ENCODE data around the gene ANK2. TPM values are rescaled to one million over a fixed set of nuclear protein-coding genes. Genes with fewer than 3 reads are reported as not detected.

ANK2 gene
- total RNA-seq, 1 donor from 2014 or later, result 121 TPM

GRCh38 chr4:113330200-113330599 lies 280.7 kb downstream of the ANK2 start:
- H3K4me3 Mint-ChIP-seq, result no peak overlapping the region

GRCh38 chr4:113331811-113332210 lies 282.4 kb downstream of the ANK2 start:
- TF ChIP-seq EZH2 (IDR thresholded peaks at IDR 0.05), result no peak
- no peak for TF ChIP-seq EZH2phosphoT487 (IDR thresholded peaks at IDR 0.05)
- TF ChIP-seq CTCF (IDR thresholded peaks at IDR 0.05), result no peak
- H3K27ac Mint-ChIP-seq, result no peak overlapping the region
- peaks cover 9% of the 10 kb centered on the region for H3K36me3 ChIP-seq

More at GRCh38 chr4:113330200-113330599, 280.7 kb downstream of the ANK2 start:
- Histone ChIP-seq H3K79me2 (ENCODE audit: low read depth) (no peaks in the 10 kb centered on the region), H2AFZ (replicated peaks) (no peak overlapping the region), H3K27me3 (no peaks in the 10 kb centered on the region), H3K36me3 (peaks cover 9% of the 10 kb centered on the region), H4K20me1 (ENCODE audit: low read depth) (peaks cover 3% of the 10 kb centered on the region), H3K27ac (no peak overlapping the region), H3K9ac (no peak overlapping the region), H3K4me2 (no peak overlapping the region), H3K4me1 (peaks cover 7% of the 10 kb centered on the region), H3K4me3 (no peak overlapping the region), H3F3A (ENCODE audit: low read depth) (no peaks in the 10 kb centered on the region), H3K9me3 (ENCODE audit: low read depth) (no peaks in the 10 kb centered on the region)
- no peaks in the 10 kb centered on the region for H3K9me3 Mint-ChIP-seq
- TF ChIP-seq EZH2 (IDR thresholded peaks at IDR 0.05), result no peak
- no peak overlapping the region for H3K27ac Mint-ChIP-seq
- DNase-seq (ENCODE audit: low spot score), result no peak
- H3K36me3 Mint-ChIP-seq, result peaks cover 4% of the 10 kb centered on the region
- no peaks in the 10 kb centered on the region for H3K4me1 Mint-ChIP-seq
- peaks cover 4% of the 10 kb centered on the region for H3K27me3 Mint-ChIP-seq (ENCODE audit: insufficient read depth, low read depth)

GRCh38 chr4:113332701-113333100 lies 283.2 kb downstream of the ANK2 start:
- TF ChIP-seq EZH2 (IDR thresholded peaks at IDR 0.05) (no peak), EZH2phosphoT487 (IDR thresholded peaks at IDR 0.05) (no peak), CTCF (IDR thresholded peaks at IDR 0.05) (no peak)
- H4K20me1 ChIP-seq (ENCODE audit: low read depth), result peaks cover 3% of the 10 kb centered on the region
- DNase-seq (ENCODE audit: low spot score), result no peak
- no peak overlapping the region for H3K4me3 ChIP-seq
- H3K9me3 Mint-ChIP-seq, result no peaks in the 10 kb centered on the region
- no peak overlapping the region for H3K4me3 Mint-ChIP-seq
- H3K27ac ChIP-seq, result no peak overlapping the region
- H3K4me2 ChIP-seq, result no peak overlapping the region
- no peaks in the 10 kb centered on the region for H3K79me2 ChIP-seq (ENCODE audit: low read depth)
- peaks cover 9% of the 10 kb centered on the region for H3K36me3 ChIP-seq
- no peaks in the 10 kb centered on the region for H3K27me3 ChIP-seq
- H3K4me1 ChIP-seq, result peaks cover 7% of the 10 kb centered on the region
- H3K27me3 Mint-ChIP-seq (ENCODE audit: insufficient read depth, low read depth), result peaks cover 2% of the 10 kb centered on the region
- no peaks in the 10 kb centered on the region for H3K4me1 Mint-ChIP-seq
- H3K36me3 Mint-ChIP-seq, result peaks cover 12% of the 10 kb centered on the region
- H3K9ac ChIP-seq, result no peak overlapping the region
- H3K27ac Mint-ChIP-seq, result no peak overlapping the region
- H3F3A ChIP-seq (ENCODE audit: low read depth), result no peaks in the 10 kb centered on the region
- no peak overlapping the region for H2AFZ ChIP-seq (replicated peaks)
- no peaks in the 10 kb centered on the region for H3K9me3 ChIP-seq (ENCODE audit: low read depth)

More at GRCh38 chr4:113331811-113332210, 282.4 kb downstream of the ANK2 start:
- H3K27me3 Mint-ChIP-seq (ENCODE audit: insufficient read depth, low read depth), result peaks cover 2% of the 10 kb centered on the region
- no peak overlapping the region for H3K4me3 Mint-ChIP-seq
- Histone ChIP-seq H3K4me2 (no peak overlapping the region), H3K27me3 (no peaks in the 10 kb centered on the region), H2AFZ (replicated peaks) (no peak overlapping the region), H3K9ac (no peak overlapping the region), H3K27ac (no peak overlapping the region), H3K4me3 (no peak overlapping the region), H3F3A (ENCODE audit: low read depth) (no peaks in the 10 kb centered on the region), H4K20me1 (ENCODE audit: low read depth) (peaks cover 3% of the 10 kb centered on the region), H3K79me2 (ENCODE audit: low read depth) (no peaks in the 10 kb centered on the region), H3K9me3 (ENCODE audit: low read depth) (no peaks in the 10 kb centered on the region), H3K4me1 (peaks cover 7% of the 10 kb centered on the region)
- no peaks in the 10 kb centered on the region for H3K9me3 Mint-ChIP-seq
- peaks cover 8% of the 10 kb centered on the region for H3K36me3 Mint-ChIP-seq
- H3K4me1 Mint-ChIP-seq, result no peaks in the 10 kb centered on the region
- no peak for DNase-seq (ENCODE audit: low spot score)

GRCh38 chr4:113335746-113336145 lies 286.3 kb downstream of the ANK2 start:
- peaks cover 12% of the 10 kb centered on the region for H3K4me1 Mint-ChIP-seq
- no peak overlapping the region for H3K4me2 ChIP-seq
- peaks cover 3% of the 10 kb centered on the region for H4K20me1 ChIP-seq (ENCODE audit: low read depth)
- H3K27me3 ChIP-seq, result no peaks in the 10 kb centered on the region
- H3K4me3 ChIP-seq, result no peak overlapping the region
- H2AFZ ChIP-seq (replicated peaks), result no peak overlapping the region
- H3K27ac ChIP-seq, result no peak overlapping the region
- no peak overlapping the region for H3K27ac Mint-ChIP-seq
- H3K36me3 ChIP-seq, result peaks cover 7% of the 10 kb centered on the region
- no peak for DNase-seq (ENCODE audit: low spot score)
- H3K9ac ChIP-seq, result no peak overlapping the region
- H3K9me3 ChIP-seq (ENCODE audit: low read depth), result no peaks in the 10 kb centered on the region
- TF ChIP-seq CTCF (IDR thresholded peaks at IDR 0.05) (no peak), EZH2 (IDR thresholded peaks at IDR 0.05) (no peak), EZH2phosphoT487 (IDR thresholded peaks at IDR 0.05) (no peak)
- no peak overlapping the region for H3K4me3 Mint-ChIP-seq
- no peaks in the 10 kb centered on the region for H3F3A ChIP-seq (ENCODE audit: low read depth)
- no peaks in the 10 kb centered on the region for H3K79me2 ChIP-seq (ENCODE audit: low read depth)
- no peaks in the 10 kb centered on the region for H3K9me3 Mint-ChIP-seq
- H3K27me3 Mint-ChIP-seq (ENCODE audit: insufficient read depth, low read depth), result no peaks in the 10 kb centered on the region
- H3K36me3 Mint-ChIP-seq, result peaks cover 15% of the 10 kb centered on the region
- H3K4me1 ChIP-seq, result peaks cover 5% of the 10 kb centered on the region
